GM21367 (cell line): ENCODE results near the gene FGD2.
A peak's percentile ranks its signal among the peaks of the same experiment; 100 is the strongest.
"Not testable (repeated sequence)": the region's sequence is repeated elsewhere in the genome, so short reads cannot be mapped to it uniquely, and the experiment has no call there.

ENCODE experiments used
- ATAC-seq: cut with Tn5 transposase; IDR thresholded peaks from one replicate; pipeline ENCODE4 v1.9.1; 2021; ENCODE audit not compliant: unreplicated experiment

Gene FGD2

GRCh38 chr6:36989264-36989663 lies 16.2 kb upstream of the FGD2 start:
- ATAC-seq, result no peak

GRCh38 chr6:36990401-36990800 lies 15.1 kb upstream of the FGD2 start:
- ATAC-seq, result not testable (repeated sequence)

DNA sequence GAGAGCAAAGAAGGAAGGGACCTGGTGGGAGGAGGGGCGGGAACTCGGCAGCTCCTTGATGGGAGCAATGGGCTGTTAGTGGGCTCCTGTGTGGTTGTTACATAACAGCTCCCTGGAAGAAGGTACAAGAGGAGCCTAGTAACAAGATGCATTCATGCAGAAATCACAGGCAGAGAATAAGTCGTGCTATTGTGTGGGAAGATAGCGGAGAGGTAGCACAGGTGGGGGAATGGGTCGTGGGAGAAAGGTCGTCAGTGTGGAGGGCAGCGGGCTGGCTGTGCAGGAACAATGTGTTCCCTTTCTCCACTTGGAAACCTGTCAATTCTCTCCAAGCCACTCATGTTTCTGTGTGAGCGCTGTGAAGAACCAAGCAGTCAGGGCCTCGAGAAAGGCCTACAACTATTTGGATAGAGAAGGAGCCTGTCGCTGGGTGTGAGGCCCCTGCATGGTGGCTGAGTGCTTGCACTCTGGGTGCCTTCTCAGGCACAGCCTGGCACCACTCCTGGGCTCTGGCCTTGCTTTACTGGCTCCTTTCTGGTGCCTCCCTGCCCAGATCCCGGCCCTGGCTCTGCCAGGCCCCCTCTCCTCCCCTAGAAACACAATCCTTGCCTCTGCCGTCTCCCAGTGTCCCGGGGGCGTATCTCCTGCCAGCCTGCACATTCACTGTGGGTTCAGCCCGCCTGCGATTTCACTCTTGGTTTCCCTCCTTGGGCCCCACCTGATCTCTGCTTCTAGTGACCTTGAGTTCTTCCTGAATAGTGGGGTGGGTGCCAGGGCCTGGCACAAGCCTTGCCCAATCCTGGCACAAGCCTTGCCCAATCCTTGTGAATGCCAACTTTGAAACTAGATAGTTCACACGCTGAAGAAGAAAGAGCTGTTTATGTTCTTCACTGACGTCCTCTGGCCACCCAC lies 7.4 kb upstream of the FGD2 start:
- no peak for ATAC-seq

DNA sequence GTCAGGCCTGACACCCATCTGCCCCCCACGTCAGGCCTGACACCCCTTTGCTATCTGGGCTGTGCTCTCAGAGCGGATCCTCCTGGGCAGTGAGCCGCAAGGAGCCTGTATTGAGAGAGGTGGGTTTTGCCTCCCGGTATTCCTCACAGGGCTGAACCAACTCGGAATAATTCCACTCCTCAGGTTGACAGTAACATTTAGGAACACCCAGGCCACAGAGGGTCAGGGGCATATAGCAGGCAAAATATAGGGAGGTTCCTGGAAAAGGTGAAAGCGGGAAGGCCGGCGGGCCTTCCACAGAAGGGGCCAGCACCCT lies 6.8 kb upstream of the FGD2 start:
- no peak for ATAC-seq

GRCh38 chr6:36999061-36999750 lies 6.2 kb upstream of the FGD2 start:
- ATAC-seq, result no peak

DNA sequence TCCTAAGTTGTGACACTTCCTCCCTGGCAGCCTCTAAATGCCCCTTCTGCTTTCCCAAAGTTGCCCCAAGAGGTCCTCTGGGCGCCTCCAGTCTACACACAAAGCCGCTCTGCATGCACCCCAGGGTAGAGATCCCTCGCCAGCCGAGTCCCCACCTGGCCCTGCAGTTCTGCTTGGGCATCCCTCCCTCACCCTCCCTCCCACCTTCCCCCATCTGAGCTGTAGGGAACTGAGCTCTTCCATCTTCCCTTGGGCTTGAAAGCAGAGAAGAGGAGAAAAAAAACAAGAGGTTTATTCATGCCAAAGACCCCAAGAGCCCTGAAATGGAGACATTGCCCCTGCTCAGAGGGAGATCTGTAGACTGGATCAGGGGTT lies 5.7 kb upstream of the FGD2 start:
- ATAC-seq, result no peak

- ATAC-seq, result no peak
These were observed 1.1 kb upstream of the FGD2 start for GRCh38 chr6:37004044-37004980.

DNA sequence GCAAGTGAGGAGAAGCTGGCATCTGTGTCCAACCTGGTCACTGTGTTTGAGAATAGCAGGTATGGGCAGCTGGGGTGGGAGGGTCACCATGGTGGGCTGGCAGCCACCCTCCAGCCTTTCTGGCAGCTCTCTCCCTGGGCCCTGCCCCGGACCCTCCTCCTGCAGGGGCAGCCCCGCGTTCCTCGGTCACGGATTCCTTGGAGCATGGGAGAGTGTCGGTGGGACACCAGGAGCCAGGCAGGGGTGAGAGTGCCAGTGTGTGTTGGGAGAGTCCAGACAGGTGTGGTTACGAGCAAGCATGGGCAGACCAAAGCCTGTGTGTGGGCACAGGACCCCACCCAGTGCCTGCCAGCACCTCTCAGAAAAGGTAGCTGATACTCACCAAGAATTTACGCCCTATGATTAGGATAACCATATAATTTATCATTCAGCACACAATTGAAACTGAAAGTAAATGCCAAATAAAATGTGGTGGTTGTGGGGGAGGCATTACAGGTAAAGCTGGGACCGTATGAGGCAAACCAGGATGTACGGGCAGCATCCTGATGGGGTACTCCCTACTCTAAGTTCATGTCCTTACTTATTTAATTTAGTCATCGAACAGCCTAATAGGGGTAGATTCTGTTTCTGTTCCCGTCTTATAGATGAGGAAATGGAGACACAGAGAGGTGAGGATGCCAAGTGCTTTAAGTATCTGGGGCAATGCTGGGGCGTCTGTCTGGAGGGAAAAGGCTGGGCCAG lies 542 bp downstream of the FGD2 start:
- no peak for ATAC-seq

- ATAC-seq, result no peak
These were observed 1.4 kb downstream of the FGD2 start for GRCh38 chr6:37006793-37007339.

GRCh38 chr6:37007340-37008043 lies 2.0 kb downstream of the FGD2 start:
- ATAC-seq, result peak; percentile 29

DNA sequence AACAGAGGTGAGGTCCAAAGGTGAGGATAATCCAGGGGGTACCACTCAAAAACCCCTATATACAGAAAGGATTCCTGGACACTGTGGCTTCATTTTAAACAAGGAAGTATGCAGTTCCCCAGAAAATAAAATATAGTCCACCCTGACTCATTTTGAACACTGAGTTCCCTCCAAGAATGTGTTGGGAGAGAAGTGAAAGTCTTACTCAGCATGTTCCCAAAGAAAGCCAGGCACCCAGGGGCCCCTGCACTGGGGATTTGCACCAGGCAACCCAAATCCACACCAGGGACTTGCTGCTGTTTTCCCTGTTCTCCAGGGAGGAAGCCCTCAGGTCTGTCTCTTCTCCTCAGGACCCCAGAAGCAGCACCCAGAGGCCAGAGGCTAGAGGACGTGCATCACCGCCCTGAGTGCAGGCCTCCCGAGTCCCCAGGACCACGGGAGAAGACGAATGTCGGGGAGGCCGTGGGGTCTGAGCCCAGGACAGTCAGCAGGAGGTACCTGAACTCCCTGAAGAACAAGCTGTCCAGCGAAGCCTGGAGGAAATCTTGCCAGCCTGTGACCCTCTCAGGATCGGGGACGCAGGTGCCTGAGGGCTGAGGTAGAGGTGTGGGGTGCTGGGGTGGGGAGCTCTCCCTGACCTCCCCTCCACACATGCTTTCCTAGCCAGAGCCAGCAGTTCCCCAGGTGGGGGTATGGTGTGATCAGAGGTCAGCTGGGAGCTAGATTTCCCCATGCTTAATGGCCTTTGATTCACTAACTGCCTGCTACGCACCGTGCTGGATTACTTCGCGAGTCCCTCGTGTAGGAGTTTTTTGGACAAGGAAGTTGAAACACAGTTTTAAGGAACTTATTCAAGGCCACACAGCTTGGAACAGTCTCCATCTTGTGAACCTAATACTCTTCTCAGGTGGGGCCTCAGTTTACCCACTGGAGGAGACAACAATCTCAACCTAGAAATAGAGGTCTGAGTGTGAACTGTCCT lies 3.3 kb downstream of the FGD2 start:
- ATAC-seq, result no peak

- ATAC-seq, result no peak
These were observed 5.0 kb downstream of the FGD2 start for GRCh38 chr6:37010402-37010892.

DNA sequence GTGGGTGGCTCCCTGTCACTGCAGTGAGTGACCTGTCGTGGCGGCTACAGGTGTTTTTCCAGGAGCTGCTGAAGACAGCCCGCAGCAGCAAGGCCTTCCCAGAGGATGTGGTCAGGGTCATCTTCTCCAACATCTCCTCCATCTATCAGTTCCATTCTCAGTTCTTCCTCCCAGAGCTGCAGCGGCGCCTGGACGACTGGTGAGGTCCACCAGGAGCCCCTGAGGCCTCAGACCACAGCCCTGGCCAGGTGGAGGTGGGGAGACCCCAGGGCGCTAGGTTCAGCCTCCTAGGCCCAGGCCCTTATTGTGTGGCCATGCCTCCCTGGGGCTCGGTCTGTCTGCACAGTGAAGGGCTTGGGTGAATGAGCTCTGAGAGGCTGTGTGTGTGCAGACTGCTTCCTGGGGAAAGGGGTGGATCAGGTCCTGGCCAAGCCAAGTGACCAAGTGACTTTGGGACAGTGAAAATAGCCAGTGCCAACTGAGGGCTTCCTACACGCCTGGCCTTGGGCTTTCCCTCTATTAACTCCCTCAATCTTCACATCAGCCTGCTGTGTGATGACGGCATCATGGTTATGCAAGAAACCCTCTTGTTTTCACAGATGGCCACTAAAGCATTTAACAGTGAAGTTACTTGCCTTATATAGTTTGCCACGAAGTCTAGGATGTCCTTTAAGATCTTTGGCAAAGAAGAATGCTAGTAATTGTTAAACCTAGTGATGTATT lies 6.4 kb downstream of the FGD2 start:
- no peak for ATAC-seq

GRCh38 chr6:37013516-37014491 lies 8.3 kb downstream of the FGD2 start:
- ATAC-seq, result no peak

- ATAC-seq, result no peak
These were observed 9.2 kb downstream of the FGD2 start for GRCh38 chr6:37014667-37015066.

DNA sequence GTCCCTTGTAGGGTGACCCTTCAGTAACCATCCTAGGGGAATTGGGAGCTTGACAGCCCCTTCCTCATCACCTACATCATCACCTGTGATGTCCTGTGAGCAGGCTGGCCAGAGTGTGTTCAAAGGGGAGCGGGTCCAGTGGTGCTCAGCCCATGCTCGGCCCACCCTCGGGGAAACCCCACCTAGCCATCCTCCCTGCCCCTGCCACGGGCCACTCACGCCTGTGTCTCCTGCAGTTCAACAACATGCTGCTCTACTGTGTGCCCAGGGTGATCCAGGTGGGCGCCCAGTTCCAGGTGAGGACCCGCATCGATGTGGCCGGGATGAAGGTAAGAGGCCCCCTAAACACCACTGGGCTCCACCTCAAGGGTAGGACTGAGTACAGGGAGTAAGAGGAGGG lies 10.1 kb downstream of the FGD2 start:
- no peak for ATAC-seq

GRCh38 chr6:37016995-37017394 lies 11.5 kb downstream of the FGD2 start:
- no peak for ATAC-seq
